Measurements from ENCODE around the gene UBTD1.

The UBTD1 gene

DNA sequence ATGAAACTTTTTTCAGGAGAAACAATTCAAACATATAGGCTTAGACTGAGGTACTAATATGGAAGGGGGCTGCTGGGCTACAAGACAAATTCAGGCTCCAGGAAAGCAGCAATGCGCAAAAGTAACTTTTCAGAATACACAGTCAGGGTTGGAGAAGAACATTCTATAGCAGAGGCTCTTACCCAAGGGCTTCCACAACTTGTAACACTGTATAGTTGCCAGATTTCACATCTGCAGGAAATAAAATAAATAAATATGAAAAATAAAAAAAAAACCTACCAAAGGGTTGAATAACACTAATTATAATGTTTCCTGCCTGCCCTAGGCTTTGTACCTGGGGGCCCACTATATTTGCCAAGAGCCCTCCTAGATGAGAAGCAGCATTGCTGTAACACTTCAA, 14.8 kb upstream of the UBTD1 start:
- DNase-seq = no peak

DNA sequence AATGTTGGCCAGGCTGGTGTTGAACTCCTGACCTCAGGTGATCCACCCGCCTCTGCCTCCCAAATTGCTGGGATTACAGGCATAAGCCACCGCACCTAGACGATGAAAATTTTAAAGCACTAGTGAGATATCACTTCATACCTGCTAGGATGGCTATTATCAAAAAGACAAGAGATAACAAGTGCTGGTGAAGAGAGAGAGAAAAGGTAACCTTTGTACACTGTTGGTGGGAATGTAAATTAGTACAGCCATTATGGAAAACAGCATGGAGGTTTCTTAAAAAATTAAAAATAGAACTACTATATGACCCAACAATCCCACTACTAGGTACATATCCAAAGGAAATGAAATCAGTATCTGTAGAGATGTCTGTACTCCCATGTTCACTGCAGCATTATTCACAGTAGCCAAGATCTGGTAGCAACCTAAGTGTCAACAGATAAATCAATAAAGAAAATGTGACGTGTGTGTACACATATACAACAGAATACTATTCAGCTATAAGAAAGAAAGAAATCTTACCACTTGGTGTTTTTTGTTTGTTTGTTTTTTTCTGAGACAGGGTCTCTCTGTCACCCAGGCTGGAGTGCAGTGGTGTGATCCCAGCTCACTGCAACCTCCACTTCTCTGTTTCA, 13.0 kb upstream of the UBTD1 start:
- DNase-seq = no peak

DNA sequence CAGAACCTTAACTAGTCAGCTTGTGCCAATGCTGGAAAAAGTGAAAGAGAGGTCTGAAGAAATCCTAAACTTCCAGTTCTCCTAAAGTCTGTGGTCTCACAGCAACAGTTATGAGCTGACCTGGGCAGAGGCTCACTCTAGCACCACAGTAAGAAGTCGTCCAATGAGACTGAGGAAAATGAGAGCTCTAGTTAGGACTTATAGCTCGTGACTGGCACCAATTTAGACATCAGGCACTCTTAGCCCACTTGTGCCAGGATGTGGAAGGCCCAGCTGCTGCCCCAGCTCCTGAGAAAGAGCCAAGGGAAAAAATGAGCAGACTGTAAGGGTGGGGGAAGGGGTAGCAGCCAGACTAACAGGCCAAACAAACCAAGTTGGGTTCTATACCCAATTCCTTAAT, 8.1 kb upstream of the UBTD1 start:
- no peak for DNase-seq

DNA sequence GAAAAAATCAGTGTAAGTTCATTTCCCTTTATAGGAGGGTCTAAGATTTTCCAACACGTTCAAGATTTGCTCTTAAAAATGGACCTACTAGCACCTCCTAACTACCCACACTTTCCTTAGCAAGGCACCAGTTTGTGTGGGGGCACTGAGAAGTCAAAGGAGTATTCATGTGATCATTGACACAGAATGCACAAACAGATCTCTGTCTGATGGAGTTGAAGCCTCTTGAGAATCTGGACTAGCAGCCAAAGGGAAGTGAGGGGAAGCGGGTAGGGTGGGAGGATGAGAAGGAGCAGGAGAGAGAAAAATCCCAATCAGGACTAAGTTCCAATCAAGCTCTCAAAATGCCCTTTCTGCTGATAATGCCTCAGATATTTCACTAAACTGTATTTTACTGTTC, 4.6 kb upstream of the UBTD1 start:
- DNase-seq = no peak

DNA sequence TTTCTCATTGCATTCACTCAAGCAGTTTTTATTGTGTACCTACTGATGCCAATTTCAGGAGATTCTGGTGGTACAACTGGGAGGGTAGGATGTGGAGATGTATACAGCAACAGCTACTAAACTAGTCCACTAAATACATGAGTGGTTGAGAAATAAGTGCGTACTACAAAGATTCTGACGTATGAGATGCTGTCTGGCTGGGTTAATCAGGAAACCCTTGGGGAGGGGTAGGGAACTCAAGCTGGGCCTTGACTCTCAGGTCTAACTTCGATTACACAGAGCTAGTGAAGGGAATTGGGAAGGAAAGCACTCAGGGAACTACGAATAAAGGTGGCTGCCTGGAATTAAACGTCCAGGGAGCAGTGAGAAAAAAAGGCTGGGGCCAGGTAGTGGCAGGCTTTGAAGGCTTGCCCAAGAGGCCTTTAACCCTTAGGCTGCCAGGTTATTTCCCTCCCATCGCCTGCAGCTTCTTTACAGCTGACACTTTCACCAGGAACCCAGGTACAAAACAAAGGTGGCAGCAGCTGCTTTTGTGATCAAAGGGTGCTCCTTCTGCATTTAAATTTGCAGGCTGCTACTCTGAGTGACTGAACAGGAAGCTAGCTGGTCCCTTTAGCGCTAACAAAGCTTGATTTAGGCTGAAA, 3.7 kb upstream of the UBTD1 start:
- DNase-seq = no peak

DNA sequence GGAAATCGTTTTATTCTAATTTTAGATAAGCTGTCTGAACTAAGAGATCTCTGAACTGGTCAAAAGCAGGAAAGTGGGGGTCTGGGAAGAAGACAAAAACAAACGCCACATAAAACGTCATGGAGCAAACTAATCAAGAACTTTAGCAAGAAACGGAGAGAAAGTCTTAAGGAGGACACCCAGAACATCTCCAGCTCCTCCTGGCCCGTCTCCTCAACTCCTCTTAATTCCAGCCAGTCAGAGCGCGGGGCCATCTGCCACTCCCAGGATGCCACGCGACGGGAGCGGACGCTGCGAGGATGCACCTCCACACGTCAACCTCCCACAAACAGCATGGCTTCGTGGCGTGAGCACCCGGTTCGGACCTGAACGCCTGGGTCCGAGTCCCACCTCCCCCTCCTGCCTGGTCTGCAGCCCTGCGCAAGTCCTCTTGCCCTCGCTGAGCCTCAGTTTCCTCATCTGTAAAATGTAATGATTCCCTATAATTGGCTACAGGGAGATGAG, 1.1 kb upstream of the UBTD1 start:
- peak; percentile 92 for DNase-seq

DNA sequence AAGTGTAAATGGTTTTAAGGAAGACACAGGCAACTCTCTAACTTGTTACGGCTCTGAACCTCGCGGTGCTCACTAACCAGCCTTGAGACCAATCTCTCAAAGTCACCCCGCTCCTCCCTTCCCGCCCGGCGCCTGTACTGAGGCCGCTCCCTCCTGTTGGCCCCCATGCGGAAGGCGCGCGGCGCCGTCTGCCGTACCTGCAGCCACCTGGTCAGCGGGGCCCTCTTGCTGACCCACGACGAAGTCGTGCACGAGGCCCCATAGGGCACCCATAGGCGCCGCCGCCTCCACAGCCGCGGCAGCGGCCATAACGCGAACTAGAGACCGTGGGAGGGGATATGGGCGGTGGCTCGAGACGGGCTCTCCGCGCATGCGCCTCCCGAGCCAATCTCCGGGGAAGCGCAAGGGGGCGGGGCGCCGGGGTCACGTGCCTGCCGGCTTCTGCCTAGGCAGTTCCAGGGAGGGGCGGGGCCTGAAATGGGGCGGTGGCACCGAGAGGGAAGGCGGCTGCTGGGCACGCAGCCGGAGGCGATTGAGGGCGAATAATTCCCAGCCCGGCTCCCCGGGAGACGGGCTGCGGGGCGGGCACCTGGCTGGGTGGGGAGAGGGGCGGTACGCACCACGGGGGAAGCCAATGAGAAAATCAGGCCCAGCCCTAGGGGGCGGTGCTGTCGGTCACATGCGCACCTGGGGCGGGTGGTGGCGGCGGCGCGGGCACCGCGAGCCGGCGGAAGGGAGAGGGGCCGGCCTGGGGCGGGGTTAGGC, 466 bp upstream of the UBTD1 start, which contains the start of gene MMS19:
MMS19 (minus strand) TSS at position 347 of the 765 bp plus-strand sequence; CDS start at position 309, 38 bp downstream.
- peak; percentile 100 for DNase-seq

DNA sequence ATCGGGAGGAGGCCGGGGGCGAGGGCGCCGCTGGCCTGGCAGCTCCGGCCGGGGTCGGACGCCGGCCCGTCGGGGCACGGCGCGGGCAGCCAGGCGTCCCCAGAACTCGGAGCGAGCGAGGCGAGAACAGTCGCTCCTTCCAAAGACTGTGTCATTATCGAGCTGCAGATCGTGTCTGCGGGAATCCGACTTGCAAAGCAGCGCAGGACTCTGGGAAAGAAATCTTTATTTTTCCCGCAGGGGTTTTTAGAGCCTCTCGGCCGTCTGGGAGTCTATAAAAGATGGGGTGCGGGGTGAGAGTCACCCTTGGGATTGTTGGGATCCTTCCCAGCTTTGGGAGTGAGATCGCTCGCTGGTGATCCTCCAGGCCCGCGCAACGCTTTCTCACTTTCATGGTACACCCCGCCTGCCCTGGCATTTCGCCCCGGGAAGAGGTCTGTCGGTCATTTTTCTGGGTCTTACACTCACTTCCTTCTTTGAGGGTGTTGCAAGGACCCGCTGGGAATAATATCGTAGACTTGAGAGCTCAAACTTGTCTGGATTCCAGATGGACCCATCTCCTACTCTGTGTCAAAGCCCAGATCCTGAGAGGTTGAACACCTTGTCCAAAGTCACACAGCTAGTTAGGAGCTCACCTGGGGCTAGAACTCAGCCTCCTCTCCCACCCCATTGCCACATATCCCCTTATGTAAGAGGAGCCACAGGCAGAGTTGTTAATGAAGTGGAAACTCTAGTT, 1.0 kb downstream of the UBTD1 start:
- DNase-seq = no peak

DNA sequence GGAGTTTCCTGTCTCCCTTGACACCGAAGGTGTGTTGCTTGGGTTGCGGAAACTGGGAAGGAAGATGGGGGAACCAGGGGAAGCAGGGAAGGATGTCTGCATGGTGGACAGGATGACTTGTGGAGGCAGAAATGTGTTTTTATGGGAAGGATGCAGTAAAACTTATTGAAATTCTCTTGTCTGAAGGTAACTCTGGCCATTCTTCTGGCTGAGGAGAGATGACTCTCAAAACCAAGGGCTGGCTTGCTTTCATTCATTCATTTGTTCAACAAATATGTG, 1.5 kb downstream of the UBTD1 start:
- DNase-seq = no peak

DNA sequence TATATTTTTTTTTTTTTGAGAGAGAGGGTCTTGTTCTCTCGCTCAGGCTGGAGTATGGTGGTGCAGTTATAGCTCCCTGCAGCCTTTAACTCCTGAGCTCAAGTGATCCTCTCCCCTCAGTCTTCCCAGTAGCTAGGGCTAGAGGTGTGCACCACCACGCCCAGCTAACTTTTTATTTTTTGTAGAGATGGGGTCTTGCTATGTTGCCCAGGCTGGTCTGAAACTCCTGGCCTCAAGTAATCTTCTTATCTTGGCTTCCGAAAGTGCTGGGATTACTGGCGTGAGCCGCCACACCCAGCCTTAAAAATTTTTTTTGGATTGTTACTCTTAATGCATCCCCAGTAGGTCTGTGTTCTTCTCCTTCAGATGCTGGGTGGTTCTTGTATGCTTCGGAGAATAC, 4.2 kb downstream of the UBTD1 start:
- no peak for DNase-seq

DNA sequence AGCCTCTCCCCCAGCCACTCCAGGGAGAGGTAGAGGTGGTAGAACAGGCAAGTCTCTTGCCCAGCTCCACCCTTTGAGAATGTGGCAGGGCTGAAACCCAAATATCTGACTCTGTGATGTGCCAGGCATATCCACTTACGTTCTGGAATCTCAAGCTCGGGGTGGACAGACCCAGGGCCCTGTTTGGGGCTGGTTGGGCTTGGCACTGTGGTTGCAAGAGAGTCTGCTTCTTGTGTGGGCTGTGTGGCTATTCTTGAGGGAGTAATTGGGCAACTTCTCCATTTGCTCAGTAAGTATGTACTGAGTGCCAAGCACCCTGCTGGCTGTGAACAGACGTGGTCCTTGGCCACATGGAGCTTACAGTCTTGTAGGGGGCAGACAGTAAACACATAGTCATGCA, 4.7 kb downstream of the UBTD1 start:
- no peak for DNase-seq

DNA sequence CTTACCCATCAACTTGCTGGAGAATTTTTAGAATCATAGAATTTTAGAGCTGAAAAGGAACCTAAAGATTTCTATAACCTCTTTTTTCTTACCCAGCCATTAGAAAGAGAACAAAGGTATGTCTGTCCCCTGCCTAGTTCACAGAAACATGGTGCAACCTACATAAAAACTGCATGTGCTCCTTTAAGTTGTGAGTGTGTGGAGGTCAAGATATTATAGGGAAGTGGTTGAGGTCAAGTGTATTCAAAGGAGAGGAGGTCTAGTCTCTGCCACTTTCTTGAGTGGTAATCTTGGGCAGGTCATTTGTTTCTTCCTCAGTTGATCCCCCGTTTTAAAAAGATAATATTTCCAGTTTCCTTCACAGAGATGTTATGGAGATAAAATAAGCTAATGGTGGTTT, 6.4 kb downstream of the UBTD1 start:
- DNase-seq = no peak

DNA sequence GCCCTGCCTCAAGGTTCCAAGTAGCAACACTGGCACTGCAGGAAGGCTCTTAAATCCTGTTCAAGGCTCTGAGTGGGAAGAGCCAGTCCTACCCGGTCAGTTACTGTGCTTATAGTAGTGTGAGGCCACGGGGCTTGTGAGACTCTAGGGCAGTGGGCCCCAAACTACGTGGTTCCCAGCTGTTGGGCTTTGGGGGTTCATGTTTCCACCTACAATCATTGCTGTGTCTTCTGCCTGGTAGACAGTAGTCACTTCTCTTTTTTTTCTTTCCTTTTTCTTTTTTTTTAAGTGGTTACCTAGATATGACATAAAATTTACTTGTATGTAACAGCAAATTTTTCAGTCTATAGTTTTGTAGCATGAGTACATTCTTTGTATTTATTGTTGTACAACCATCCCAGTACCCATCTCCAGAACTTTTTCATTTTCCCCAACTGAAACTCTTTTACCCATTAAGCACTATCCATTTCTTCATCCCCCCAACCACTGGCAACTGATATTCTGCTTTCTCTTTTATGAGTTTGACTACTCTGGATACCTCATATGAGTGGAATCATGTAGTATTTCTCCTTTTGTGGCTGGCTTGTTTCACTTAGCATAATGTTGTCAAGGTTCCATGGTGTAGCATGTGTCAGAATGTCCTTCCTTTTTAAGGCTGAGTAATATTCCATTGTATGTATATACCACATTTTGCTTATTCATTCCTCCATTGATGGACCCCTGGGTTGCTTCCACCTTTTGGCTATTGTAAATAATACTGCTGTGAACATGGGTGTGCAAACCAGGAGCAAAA, 7.7 kb downstream of the UBTD1 start:
- no peak for DNase-seq

DNA sequence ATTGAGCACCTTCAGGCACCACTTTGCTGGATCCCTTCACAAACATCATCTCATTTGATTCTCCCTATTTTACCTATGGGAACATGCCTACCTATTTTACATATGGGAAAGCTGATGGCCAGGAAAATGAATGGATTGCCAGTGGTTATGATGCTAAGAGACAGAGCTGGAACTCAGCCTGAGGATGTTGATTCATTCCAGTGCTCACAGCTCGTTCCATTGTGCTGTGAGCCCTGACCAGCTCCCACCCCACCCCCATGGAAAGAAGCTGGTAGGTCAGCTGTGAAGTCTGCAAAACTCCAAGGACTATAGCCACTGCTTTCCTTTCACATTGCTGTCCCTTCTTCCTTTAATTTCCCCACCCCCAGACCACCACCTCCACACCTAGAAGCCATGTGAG, 9.6 kb downstream of the UBTD1 start:
- DNase-seq = no peak

DNA sequence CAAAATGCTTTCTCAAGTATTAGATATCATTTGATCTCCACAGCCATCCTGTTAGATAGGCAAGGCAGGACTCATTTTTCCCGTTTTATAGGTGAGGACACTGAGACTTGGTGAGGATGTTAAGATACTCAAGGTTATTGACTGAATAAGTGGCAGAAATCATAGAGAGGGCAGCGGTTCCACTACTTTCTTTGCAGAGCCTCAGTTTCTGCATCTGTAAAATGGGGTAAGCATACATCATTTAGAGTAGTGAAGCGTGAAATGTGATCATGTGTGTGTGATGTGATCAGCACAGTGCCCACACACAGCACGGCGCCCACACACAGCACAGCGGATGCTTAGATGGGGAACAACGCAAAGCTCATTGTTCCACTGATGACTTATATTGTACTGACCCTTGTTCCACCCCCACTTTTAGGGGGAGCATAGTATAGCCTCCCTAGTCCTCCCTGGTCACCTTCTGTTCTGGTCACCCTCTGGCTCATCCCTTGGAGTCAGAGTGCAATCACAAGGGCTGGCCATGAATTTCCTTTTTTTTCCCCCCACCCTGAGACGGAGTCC, 10.5 kb downstream of the UBTD1 start:
- no peak for DNase-seq

DNA sequence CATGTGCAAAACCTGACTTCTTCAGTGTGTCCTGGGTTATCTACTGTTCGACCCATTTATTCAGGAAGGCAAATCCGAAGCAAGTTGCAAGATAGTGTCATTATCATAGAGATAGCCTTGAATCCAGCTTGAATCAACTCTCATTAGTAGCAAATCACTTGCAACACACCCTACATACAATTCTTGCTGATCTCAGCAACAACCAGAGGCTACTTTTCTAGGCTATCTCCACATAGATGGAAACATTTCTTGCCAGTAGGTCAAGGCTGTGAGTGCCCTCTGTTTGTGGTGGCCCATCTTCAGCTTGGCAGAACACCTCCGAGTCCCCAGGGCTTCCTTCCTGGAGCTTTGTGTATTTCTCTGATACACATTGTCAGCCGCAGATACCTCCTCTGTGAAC, 12.0 kb downstream of the UBTD1 start:
- no peak for DNase-seq

DNA sequence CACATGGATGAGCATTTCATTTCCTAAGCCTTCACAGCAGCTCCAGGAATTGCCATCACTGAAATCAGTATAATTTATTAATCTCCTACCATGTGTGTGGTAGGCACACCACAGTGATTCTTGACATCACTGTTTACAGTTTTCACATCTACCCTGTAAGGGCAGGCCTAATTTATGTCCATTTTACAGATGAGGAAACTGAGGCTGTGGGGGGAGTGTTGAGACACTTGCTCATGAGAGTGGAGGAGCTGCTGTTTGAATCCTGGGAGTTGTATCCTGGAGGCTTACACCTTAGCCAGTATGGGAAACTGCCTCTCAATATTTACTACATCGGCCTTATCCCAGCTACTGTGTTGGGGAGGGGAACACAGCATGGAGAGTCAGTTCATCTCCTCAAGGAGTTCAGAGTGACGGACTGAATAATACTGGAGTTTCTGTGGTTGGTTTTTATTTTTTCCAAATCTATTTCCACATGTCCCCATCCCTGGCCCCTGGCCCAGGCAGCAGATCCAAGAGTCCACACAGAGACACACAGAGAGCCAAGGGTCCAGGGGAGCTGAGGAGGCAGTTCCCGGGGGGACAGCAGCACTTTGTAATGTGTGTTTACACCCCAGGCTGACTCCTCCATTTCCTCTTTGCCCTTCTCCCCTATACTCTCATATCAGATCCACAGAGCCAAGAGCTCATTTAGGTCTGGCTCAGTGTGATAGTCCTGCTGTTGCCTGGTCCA, 13.2 kb downstream of the UBTD1 start:
- no peak for DNase-seq

DNA sequence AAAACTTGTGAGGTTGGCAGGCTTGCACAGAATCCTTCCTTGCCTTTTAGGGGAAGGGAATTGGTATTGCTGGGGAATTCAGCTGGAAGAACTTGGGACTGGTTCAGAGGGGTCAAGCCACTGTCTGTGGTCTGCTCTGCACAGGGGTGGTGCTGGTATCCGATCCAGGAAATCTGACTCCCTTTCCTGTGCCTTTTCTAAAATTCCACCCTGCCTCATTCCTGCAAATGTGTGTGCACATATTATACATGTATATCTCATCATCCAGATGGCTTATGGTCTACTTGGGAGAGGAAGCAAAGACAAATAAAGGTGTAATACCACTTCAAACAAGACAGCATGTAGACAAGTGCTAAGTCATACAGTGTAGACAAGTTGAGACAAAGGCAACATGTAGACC, 14.3 kb downstream of the UBTD1 start:
- DNase-seq = no peak

DNA sequence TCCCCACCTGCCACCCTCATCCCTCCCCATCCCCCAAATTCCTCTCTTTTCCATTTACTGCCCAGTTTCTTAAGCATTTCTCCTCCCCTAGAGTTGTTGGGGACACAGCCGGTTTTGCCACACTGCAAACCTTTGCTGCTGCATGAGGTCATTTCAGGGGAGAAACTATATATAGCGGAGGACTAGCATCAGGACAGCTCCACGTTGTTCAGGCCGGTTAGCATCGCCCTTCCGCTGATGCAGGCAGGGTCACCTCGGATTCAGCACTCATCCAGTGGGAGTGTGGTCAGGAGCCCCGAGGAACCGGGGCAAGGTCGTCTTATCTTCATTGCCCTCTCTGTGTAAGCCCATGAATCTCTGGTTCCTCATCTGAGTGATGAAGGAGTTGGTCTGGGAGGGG, 15.6 kb downstream of the UBTD1 start:
- no peak for DNase-seq

DNA sequence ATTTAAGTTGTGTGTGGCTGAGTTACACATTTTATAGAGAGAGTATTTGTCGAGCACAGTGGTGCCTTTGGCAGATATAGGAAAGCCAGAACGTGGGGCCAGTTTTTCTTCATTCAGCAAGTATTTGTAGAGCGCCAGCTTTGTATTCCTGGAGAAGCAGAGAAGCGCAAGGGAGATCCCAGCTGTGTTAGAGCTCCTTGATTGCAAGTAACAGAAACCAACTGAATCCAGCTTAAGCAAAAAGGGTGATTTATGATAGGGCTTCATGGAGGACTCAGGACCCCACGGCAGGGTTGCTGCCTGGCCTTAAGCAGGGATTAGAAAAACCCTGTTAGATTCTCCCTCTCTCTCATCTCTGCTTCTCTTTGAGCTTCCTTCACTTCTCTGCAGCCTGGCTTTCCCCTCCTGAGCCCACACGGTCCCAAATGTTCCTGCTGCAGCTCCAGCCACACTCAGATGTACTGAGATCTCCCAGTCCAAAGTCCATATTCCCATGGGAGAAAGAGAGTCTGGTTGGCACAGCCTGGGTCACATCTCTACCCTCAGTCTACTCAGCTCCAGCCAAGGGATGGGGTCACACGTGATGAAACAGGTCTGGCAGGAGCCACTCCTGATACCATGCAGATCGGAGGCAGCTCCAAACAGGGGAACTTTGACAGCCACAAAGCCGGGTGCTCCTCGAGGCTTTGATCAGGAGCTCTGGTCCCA, 16.7 kb downstream of the UBTD1 start:
- DNase-seq = no peak
